Measurements from ENCODE around the gene MYO1D. TPM values are rescaled to one million over a fixed set of nuclear protein-coding genes. Genes with fewer than 3 reads are reported as not detected.

Gene MYO1D
- total and polyA plus RNA-seq, 2 donors (not counting 3 experiments of a cell fraction or from before 2014, with no cell fraction given), result 37.8 to 85.5 TPM

DNA sequence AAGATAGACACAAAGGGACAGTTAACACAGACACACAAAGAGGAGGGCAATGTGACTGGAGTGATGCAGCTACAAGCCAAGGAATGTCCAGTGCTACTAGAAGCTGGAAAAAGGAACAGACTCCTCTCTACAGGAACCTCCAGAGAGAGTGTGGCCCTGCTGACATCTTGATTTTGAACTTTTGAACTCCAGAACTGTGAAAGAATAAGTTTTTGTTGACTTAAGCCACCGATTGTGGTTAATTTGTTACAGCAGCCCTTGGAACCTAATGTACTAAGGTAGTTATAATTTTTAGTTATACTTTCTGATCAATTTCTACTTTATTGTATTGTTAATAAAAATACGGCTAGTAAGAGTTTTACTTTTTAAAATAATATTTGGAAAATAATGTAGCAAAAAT, 129.1 kb downstream of the MYO1D start:
- Histone ChIP-seq H3K36me3 (ENCODE audit: control insufficient read depth in 2 of 2, extremely low read depth in 1 of 2, insufficient read depth in 2 of 2, low read length in 2 of 2) (peaks cover 0 to 2% of the 10 kb centered on the region in 2 experiments), H3K27ac (ENCODE audit: insufficient read depth, low read depth, low read length) (no peak overlapping the region), H3K9ac (replicated peaks; ENCODE audit: extremely low read depth, insufficient read depth, low read length) (no peak overlapping the region), H4K20me1 (replicated peaks; ENCODE audit: control insufficient read depth, extremely low read depth, insufficient read depth, low read length) (no peaks in the 10 kb centered on the region), H3K4me1 (ENCODE audit: control insufficient read depth, extremely low read depth, insufficient read depth, low read length) (peaks cover 23% of the 10 kb centered on the region), H2AFZ (ENCODE audit: low read depth, low read length) (no peak overlapping the region), H3K9me1 (replicated peaks; ENCODE audit: control insufficient read depth, extremely low read depth, insufficient read depth, low read length) (no peaks in the 10 kb centered on the region), H3K4me3 (replicated peaks in 1 of 3; ENCODE audit: insufficient read depth in 1 of 3, low read depth in 1 of 3, low read length in 3 of 3) (no peak overlapping the region), H3K9me3 (replicated peaks; ENCODE audit: control insufficient read depth, insufficient read depth, low read length) (no peaks in the 10 kb centered on the region), H3K79me2 (ENCODE audit: control insufficient read depth, insufficient read depth, low read length) (no peaks in the 10 kb centered on the region), H3K4me2 (ENCODE audit: insufficient read depth, low read length) (no peak overlapping the region), H3K27me3 (ENCODE audit: control insufficient read depth in 2 of 2, insufficient read depth in 2 of 2, low read length in 2 of 2) (no peaks in the 10 kb centered on the region)
- ChIA-PET POLR2A (interaction anchor here (0.7 kb wide), 1 partner anchor 9 kb away, joined by 5 read pairs; no protein-coding TSS in a partner anchor), CTCF (interaction anchor here (3.4 kb wide), 1 partner anchor 89 kb away, joined by 17 read pairs; no protein-coding TSS in a partner anchor)
- FAIRE-seq, result no peak
- DNase-seq (ENCODE audit: low read depth, low spot score), result no peak
- intact Hi-C loops (cut with micrococcal nuclease) (no loop called here), dilution Hi-C loops (cut with MboI; ENCODE audit: extremely low pct_ligation_motif_present, low sequenced_read_pairs) (no loop called here)
- no TSS peak for BruUV-seq (replicated peaks)
- no peak for TF ChIP-seq FOS (IDR thresholded peaks at IDR 0.05; ENCODE audit: borderline replicate concordance, insufficient read depth, low read length)
- TF ChIP-seq MAX (IDR thresholded peaks at IDR 0.05; ENCODE audit: insufficient read depth, insufficient read length), result no peak

GRCh38 chr17:32746698-32747097, 130.2 kb downstream of the MYO1D start:
- Histone ChIP-seq H3K4me2 (ENCODE audit: insufficient read depth, low read length) (peak overlapping the region; percentile 8), H2AFZ (ENCODE audit: low read depth, low read length) (no peak overlapping the region), H3K36me3 (ENCODE audit: control insufficient read depth in 2 of 2, extremely low read depth in 1 of 2, insufficient read depth in 2 of 2, low read length in 2 of 2) (peaks cover 0 to 2% of the 10 kb centered on the region in 2 experiments), H3K27ac (ENCODE audit: insufficient read depth, low read depth, low read length) (peak overlapping the region; percentile 12), H3K4me3 (replicated peaks in 1 of 3; ENCODE audit: insufficient read depth in 1 of 3, low read depth in 1 of 3, low read length in 3 of 3) (no peak overlapping the region), H4K20me1 (replicated peaks; ENCODE audit: control insufficient read depth, extremely low read depth, insufficient read depth, low read length) (no peaks in the 10 kb centered on the region), H3K9me3 (replicated peaks; ENCODE audit: control insufficient read depth, insufficient read depth, low read length) (no peaks in the 10 kb centered on the region), H3K79me2 (ENCODE audit: control insufficient read depth, insufficient read depth, low read length) (no peaks in the 10 kb centered on the region), H3K9me1 (replicated peaks; ENCODE audit: control insufficient read depth, extremely low read depth, insufficient read depth, low read length) (no peaks in the 10 kb centered on the region), H3K27me3 (ENCODE audit: control insufficient read depth in 2 of 2, insufficient read depth in 2 of 2, low read length in 2 of 2) (no peaks in the 10 kb centered on the region), H3K4me1 (ENCODE audit: control insufficient read depth, extremely low read depth, insufficient read depth, low read length) (peaks cover 30% of the 10 kb centered on the region), H3K9ac (replicated peaks; ENCODE audit: extremely low read depth, insufficient read depth, low read length) (no peak overlapping the region)
- ChIA-PET POLR2A (no interaction called here), CTCF (interaction anchor here (0.8 to 3.4 kb wide), 3 partner anchors 25 to 285 kb away, joined by 3 to 17 read pairs (median 7); no protein-coding TSS in a partner anchor)
- BruUV-seq (replicated peaks), result no TSS peak
- dilution Hi-C loops (cut with MboI; ENCODE audit: extremely low pct_ligation_motif_present, low sequenced_read_pairs) (no loop called here), intact Hi-C loops (cut with micrococcal nuclease) (no loop called here)
- DNase-seq (ENCODE audit: low read depth, low spot score) (no peak), FAIRE-seq (no peak)
- no peak for TF ChIP-seq FOS (IDR thresholded peaks at IDR 0.05; ENCODE audit: borderline replicate concordance, insufficient read depth, low read length)
- TF ChIP-seq, protein P1, sequence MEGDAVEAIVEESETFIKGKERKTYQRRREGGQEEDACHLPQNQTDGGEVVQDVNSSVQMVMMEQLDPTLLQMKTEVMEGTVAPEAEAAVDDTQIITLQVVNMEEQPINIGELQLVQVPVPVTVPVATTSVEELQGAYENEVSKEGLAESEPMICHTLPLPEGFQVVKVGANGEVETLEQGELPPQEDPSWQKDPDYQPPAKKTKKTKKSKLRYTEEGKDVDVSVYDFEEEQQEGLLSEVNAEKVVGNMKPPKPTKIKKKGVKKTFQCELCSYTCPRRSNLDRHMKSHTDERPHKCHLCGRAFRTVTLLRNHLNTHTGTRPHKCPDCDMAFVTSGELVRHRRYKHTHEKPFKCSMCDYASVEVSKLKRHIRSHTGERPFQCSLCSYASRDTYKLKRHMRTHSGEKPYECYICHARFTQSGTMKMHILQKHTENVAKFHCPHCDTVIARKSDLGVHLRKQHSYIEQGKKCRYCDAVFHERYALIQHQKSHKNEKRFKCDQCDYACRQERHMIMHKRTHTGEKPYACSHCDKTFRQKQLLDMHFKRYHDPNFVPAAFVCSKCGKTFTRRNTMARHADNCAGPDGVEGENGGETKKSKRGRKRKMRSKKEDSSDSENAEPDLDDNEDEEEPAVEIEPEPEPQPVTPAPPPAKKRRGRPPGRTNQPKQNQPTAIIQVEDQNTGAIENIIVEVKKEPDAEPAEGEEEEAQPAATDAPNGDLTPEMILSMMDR (IDR thresholded peaks at IDR 0.05; ENCODE audit: extremely low read depth in 1 of 2, insufficient read depth in 1 of 2, low read depth in 1 of 2, low read length in 2 of 2), result no peak
- no peak for TF ChIP-seq EZH2 (IDR thresholded peaks at IDR 0.05; ENCODE audit: borderline replicate concordance, low read depth, low read length, severe bottlenecking)
- no peak for TF ChIP-seq JUN (IDR thresholded peaks at IDR 0.05; ENCODE audit: borderline replicate concordance, insufficient read depth, insufficient read length, low read depth)
- no peak for TF ChIP-seq GATA2 (IDR thresholded peaks at IDR 0.05; ENCODE audit: insufficient read depth, insufficient read length, low read depth, low read length)
